GM12872 (cell line): ENCODE data around the gene NAA10.

Source experiments
- TF ChIP-seq, protein P1 (sequence below): IDR thresholded peaks from 3 replicates; pipeline ENCODE4 v1.5.1; 2011; ENCODE audit warnings: low read depth, mild to moderate bottlenecking, low read length, moderate library complexity; ENCODE audit not compliant: insufficient read depth

The NAA10 gene

DNA sequence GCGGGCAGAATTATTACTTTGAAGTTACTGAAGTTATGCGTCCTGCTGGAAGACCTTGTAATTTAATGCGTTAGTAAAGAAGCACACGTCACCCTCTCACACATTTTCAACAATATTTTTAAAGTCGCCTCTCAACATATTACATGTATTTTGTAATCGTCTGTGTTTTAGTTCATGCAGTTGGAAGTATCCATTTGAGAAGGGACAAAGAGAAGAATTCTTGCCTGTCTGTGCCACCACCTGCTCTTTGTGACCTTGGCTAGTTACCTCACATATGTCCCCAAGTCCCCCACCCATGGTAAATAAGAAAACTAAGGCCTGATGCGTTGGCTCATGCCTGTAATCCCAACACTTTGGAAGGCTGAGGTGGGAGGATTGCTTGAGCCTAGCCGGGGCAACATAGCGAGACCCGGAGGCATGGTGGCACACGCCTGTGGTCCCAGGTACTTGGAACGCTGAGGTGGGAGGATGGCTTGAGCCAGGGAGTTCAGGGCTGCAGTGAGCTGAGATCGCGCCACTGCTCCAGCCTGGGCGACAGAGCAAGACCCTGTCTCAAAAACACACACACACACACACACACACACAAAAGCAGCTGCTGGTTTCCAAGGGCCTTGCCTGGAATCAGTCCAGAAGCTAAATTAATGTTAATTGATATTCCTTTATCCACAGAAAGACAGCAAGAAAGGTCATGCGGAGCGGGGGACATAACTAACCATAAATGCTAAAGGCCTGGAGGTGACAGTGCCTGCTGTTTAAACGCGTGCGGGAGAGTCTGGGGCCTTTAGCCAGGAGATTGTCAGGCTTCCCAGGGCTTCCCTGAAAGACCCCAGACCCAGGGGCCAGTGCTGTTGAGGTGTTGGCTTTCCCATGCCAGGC is 38.5 kb upstream of the NAA10 start:
- TF ChIP-seq, protein P1, sequence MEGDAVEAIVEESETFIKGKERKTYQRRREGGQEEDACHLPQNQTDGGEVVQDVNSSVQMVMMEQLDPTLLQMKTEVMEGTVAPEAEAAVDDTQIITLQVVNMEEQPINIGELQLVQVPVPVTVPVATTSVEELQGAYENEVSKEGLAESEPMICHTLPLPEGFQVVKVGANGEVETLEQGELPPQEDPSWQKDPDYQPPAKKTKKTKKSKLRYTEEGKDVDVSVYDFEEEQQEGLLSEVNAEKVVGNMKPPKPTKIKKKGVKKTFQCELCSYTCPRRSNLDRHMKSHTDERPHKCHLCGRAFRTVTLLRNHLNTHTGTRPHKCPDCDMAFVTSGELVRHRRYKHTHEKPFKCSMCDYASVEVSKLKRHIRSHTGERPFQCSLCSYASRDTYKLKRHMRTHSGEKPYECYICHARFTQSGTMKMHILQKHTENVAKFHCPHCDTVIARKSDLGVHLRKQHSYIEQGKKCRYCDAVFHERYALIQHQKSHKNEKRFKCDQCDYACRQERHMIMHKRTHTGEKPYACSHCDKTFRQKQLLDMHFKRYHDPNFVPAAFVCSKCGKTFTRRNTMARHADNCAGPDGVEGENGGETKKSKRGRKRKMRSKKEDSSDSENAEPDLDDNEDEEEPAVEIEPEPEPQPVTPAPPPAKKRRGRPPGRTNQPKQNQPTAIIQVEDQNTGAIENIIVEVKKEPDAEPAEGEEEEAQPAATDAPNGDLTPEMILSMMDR, result no peak

DNA sequence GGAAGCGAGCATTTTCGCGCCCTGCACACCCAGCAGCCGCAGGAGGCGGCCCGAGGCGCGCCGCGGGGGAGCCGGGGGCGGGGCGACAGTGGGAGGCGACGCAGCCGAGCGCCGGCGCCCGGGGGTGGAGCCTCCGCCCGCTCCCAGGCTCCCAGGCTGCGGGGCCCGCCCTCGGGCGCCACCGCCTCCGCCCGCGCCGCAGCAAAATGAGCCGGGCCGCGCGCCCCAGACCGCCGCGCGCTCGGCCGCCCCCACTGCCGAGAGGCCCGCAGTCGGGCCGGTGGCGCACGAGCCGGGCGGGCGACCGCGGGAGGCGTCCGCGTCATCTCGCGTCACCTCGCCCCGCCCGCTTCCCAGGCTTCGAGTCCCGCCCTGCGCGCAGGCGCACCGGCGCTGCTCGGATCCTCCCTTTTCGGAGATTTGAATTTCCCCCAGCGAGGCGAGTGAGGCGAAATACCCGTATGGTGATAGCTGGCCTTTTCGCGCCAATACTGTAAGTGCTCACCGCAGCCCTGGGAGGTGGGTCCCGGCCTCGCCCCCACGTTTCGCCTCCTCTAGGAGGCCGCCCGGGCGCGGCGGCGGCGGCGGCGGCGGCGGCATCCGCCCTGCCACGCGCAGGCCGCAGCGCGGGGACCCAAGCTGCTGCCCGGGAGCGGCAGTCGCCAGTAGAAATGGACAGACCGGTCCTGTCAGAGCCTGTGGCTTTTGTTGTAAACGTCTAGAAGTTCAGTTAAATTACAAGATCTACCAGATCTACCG is 37.7 kb upstream of the NAA10 start, which contains the start of gene TMEM187:
TSS of gene TMEM187 (plus strand) at position 387 of the 759 bp plus-strand sequence. CDS start 9,309 bp downstream, outside the sequence.
- TF ChIP-seq, protein P1, result no peak

DNA sequence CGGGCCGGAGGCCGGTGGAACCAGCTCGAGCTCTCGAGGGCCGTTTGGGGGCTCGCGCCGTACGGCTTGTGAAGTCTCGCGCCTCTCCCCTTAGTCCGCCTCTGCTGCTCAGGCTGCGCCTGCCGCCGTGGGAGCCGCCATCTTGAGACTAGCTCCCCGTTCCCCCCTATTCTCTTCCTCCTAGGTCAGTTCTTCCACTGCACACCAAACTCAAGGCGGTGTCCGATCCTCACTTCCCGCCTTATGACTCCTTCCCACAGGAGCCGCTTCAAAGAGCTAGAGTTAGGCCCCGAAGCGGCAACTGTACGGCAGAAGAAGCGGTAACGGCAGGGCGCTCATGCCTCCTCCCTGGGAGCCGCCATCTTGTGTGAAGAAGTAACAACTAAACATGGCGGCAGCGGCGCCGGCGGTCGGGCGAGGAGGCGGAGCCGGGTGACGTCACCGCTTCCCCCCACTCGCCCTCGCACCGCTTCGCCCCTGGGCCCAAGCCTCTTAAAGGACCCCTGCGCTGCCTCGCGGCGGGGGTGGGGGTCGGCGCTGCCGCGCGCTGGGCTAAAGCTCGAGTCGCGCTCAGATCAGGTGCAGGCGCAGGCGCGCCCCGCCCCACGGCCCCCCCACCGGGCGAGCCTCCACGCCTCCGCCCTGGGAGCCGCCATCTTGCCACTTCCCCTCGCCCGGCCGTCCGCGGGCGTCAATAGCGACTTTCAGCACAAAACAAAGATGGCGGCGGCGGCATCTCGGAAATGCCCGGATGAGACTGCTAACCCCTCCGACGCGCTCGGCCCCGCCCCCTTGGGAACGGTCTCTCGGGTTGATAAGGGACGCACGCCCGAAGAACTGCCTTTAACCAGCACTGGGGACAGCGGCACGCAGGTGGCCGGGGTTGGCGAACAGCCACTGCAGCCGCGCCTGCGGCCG is 36.9 kb upstream of the NAA10 start, which contains the start of gene HCFC1:
TSS of gene HCFC1 (minus strand) at position 369 of the 918 bp plus-strand sequence. CDS start 978 bp downstream, outside the sequence.
- TF ChIP-seq, protein P1, result no peak

DNA sequence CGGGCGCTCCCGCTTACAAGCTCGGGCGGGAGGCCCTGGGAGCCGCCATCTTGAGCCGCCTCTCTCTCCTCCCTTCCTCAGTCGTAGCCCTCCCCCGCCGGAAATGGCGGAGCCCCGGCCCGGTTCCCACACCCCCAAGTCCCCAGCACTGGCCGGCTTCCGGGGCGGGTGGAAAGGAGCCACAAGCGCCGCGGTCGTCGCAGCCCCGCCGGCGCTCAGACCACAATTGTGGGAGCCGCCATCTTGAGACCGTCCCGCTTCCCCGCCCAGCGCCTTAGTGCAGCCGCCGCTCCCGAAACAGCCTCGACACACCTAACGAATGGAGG is 36.2 kb upstream of the NAA10 start:
- TF ChIP-seq, protein P1, result no peak

DNA sequence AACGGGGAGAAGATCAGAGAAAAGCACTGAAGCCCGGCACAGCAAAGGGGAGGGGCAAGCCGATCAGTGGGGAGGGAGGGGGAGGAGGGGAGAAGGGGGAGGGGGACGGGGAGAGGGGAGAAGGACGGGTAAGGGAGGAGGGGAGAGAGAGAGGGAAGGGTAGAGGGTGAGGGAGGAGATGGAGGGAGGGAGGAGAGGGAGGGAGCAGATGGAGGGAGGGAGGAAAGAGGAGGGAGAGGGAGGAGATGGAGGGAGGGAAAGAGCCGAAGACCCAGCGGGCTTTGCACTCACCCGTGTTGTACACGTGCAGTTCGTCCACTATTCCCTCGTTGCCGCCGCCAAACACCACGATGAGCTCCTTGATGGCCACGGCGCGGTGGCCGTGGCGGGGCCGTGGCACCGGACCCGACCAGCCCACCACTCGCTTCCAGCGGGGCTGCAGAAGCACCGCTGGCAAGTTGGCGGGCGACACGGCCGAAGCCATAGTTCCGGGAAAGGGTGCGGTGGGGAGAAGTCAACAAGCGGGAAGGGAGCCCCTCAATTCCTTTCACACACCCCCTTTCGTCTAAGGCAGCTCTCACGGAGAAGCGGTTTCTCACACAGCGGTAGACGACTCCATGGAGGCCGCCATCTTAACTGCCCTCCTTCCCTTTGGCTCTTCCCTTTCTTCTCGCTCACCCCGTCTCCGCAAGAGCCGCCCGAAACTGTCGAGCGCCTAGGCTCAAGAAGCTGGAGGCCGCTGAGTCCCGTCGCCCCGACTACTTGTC is 35.7 kb upstream of the NAA10 start:
- TF ChIP-seq, protein P1, result no peak

DNA sequence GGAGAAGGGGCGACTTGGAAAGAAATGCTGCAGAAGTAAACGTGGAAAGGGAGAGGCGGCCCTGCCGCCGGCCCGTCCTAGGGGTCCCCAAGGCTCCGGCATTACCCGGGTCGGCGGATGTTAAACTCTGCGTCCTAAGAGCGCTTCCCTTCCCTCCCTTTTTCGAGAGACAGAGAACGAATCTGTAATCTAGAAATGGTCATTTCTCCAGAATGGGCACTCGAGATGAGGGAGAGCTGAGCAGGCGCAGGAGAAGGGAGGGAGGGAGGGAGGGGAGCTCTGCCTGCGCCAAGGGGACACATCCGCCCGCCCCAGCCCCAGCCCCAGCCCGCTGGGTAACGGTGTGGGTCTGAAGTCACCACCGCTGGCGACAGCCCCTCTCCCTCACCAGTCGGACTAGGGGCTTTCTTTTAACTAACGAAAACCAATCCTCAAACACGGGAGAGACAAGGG is 35.1 kb upstream of the NAA10 start:
- TF ChIP-seq, protein P1, result no peak
